HG02970 (cell line): ENCODE measurements around the gene ERC1.

Experiments
- ATAC-seq: cut with Tn5 transposase; IDR thresholded peaks from one replicate; pipeline ENCODE4 v1.9.1; 2021; ENCODE audit warnings: mild to moderate bottlenecking, moderate library complexity, moderate number of reproducible peaks; ENCODE audit not compliant: unreplicated experiment, low FRiP score

Gene ERC1

GRCh38 chr12:1517734-1518525, 526.9 kb downstream of the ERC1 start:
- no peak for ATAC-seq

GRCh38 chr12:1518591-1519516, 527.8 kb downstream of the ERC1 start:
- no peak for ATAC-seq

- no peak for ATAC-seq
Observed at GRCh38 chr12:1519642-1520041, 528.6 kb downstream of the ERC1 start.

- ATAC-seq: no peak
Observed at GRCh38 chr12:1523046-1523445, 532.0 kb downstream of the ERC1 start.

DNA sequence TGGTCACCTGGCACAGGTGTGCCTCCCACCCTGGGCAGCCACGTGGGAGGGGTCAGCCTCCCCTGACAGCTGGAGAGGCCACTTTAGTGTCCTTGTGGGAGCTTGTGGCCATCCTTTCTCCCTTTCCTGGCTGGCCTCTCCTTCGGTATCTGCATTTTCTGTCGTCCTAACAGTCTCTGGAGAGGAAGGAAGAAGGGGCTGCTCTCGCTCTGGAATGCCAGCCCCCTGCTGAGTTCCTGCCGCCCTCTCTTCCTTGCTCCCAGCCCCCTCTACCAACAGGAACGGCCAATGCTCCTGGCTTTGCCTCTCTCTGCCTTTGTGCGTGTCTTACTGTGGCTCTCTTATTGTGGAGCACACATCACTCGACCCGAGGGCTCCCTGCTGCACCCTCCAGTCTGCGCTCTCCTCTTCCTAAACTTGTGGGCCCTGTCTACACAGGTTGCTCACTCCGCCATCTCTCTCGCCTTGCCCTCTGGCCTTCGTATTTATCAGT, 532.6 kb downstream of the ERC1 start:
- no peak for ATAC-seq

- no peak for ATAC-seq
Observed at GRCh38 chr12:1525858-1526257, 534.8 kb downstream of the ERC1 start.

DNA sequence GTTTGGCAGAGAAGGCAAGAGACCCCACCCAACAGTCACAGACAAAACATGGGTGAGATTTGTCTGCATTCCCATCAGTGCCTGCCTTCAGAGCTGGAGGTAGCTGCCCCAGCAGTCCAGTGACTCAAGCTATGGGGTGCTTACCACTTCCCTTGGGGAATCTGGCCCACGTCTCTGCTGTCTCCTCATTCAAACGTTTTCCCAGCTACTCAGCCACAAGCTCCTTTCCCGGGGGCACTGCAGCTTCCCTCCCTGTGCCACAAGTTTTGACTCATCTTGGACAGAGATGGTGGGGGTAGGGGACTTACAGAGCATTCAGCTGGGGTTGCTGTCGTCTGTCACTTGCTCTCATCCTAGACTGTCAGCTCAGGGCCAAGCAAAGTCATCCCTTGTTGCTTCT, 536.8 kb downstream of the ERC1 start:
- no peak for ATAC-seq

DNA sequence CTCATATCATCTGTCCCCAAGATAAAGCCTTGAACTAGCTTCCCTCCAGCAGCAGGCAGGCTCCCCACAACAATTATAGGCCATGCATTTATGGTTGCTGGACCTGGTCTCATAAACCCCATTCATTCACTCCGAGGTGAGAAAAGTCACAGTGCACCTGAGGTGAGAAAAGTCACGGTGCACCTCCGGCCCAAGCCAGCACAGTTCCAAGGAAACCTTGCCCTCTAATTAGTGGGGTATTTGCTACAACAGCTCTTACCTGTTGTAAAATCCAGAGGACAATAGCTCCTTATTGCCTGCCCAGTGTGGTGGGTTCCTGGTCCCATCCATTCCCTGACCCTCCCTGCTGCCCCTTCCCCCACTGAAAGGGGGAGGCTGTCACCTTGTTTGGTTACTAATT, 537.8 kb downstream of the ERC1 start:
- no peak for ATAC-seq

DNA sequence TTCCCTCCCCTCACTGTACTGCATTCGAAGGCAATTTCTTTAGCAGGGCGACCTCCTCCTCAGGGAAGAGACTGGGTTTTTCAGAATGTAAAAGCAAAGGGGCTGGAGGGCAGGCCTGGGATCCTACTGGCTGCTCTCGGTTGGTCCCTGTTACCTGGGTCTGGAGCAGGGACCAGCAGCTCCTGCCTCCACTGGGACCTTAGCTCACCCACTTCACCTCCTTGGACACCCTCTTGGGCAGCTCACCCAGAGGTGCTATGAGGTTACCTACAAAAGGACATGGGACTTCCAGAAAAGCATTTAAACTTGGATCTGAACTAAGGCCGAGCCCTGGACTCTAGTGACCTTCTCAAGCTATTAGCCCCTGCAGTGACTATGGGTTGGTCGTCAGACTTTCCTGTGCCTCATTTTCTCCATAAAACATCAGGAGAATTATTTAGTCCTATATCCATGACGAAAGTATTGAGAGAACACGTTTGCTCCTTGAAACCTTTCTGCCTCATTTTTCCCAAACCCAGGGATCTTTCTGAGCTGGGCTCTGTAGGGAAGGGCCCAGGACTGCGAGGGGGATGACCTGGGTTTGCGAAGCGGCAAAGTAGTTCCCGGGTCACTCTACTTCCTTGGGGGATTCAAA, 538.3 kb downstream of the ERC1 start:
- ATAC-seq: no peak

DNA sequence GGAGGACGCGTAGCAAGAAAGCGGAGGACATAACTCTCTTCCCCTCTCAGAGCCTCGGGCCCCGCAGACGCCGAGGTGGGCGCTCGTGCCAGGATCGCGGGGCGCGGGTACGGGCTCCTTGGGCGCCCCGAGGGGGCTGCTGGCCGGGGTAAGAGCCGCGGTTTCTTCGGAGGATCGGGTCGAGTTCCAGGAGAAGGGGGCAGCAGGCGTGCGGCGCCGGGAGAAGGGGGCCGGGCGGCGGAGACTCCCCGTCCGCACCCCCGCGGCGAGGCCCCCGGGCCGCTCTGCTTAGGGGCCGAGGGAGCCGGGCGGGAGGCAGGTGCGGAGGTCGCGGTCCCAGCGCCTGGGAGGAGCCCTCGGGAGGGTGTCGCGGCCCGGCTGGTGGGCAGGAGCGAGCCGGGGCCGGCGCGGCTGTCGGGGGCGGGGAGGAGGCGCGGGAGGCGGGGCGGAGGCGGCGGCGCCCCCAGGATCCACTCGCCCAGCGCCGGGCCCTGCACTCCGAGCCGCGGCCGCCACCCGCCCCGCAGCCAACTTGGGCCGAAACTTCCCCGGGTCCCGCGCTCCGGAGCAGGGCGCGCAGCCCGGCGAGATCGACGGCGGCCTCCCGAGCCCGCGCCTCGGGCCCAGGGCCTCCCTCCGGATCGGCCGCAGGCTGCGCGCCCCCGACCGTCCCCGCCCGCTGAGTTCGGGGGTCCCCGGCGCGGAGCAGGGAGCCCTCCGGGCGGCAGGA, 539.0 kb downstream of the ERC1 start:
- ATAC-seq: no peak

DNA sequence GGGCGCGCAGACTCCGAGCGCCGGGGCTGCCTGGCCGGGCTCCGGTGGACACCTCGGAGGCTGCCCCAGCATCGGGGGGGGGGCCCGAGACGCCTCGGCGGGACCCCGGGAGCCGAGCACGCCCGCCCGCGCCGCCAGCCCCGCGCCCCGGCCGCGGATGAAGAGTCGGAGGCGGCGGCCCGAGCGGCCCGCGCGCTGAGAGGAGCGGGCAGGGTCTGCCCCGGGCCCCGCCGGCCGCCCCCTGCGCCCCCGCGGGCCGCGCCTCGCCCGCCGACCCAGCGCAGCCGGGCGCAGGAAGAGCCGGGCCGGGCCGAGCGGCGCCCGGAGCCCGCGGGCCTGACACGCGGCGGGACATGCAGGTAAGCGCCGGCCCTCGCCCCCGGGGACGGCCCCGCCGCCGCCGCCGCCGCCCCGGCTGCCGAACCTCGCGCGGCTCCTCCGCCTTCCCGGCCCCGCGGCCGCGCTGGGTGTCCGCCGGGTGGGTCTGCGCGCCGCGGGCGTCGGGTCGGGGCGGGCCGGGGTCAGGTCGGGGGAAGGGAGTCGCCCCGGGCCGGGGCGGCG, 539.6 kb downstream of the ERC1 start:
- ATAC-seq: no peak

GRCh38 chr12:1531153-1531653, 540.2 kb downstream of the ERC1 start:
- no peak for ATAC-seq

DNA sequence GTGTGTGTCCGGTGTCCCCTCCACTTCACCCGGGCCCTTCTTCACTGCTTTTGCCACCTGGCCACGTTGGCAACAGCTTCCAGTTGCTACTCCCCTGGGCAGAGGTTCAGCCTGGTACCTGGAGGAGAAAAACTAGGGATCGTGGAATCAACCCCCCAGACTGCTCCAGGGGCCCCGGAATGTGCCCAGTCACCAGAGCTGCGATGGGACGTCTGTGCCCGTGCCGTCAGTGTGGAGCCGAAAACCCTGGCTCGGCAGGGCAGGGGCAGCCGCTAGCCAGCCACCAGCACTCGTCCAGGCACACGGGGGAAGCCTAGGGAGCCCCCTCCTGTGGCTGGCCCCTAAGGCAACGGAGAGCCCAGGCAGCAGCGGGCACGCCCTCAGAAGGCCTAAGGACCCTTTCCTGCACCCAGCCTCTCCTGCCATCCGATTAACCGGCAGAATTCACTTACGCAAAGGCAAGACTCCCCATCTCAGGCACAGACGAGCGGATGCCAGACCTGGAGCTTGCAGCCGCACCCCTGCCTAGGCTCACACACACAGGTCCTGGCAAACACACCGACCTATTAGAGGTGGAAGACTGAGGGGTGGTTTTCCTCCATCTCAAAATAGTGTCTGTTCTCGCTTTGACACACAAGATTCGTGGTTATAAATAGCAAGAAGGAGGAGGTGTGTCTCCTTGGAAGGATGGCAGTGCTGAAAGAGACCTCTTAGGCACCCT, 540.8 kb downstream of the ERC1 start:
- no peak for ATAC-seq

DNA sequence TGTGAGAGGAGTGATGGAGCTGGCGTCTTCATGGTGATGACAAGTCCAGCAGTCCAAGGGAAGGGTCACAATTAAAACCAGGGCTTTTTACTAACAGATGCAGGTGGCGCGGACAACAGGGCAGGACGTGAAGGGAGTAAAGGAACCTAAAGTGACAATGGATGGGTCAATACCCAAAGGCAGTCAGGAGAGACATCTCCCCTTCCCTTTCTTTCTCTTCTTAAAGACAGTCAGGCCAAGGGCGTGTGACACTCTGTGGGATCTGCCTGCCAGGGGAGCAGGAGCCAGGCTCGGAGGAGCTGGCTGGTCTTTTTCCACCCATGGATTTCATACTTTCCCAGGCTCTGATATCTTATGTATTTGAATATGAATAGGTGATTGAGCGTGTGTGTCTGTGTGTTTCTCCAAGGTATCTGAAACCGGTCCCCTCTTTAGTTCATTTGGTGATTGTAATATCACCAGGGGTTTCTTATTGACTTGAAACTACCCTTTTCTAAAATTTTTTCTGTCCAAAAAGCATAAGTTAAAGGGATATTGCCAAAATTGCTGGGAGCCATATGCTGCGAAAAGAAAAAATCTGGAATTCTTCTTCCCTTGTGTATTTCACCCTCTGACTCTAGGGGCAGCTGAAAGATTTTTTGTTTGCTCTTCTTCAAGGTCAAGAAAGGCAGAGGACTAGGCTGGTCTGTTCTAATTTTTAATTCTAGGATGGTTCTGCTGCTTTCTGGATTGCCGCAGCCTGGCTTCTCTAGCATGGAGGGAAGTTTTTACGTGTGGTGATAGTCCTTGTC, 541.5 kb downstream of the ERC1 start:
- ATAC-seq: no peak

DNA sequence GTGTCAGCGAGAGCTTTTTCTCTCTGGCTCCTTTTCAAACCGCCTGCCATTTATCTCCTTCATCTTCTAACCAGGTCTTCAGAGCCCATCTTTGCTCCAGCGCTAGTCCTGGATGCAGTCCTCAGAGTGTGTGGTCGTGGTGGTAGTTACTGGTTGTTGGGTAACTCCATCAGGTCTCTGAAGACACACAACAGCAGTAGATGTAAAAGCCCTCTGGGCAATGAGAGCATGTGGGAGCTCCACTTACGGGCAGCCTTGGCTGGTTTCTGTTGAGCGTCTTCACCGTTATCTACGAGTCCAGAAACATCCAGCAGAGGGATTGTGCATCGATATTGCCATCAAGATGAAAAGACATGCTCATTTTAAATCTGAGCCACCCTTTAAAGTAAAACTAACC, 542.2 kb downstream of the ERC1 start:
- peak; percentile 19 for ATAC-seq

GRCh38 chr12:1533602-1534304, 542.7 kb downstream of the ERC1 start:
- ATAC-seq: peak; percentile 44

GRCh38 chr12:1534748-1535147, 543.7 kb downstream of the ERC1 start:
- no peak for ATAC-seq

DNA sequence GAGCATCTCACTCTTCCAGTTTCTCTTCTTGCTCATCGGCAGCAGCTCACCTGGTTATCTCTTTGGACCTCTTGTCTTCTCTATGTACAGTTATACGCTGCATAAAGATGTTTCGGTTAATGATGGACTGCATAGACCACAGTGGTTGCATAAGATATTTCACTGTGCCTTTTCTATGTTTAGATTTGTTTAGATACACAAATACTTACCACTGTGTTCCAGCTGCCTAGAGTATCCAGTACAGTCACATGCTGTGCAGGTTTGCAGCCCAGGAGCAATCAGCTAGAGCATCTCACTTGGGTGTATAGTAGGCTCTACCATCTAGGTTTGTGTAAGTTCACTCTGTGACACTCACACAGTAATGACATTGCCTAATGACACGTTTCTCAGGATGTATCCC, 545.8 kb downstream of the ERC1 start:
- no peak for ATAC-seq
